ENCODE measurements around the gene CABLES1.

DNA sequence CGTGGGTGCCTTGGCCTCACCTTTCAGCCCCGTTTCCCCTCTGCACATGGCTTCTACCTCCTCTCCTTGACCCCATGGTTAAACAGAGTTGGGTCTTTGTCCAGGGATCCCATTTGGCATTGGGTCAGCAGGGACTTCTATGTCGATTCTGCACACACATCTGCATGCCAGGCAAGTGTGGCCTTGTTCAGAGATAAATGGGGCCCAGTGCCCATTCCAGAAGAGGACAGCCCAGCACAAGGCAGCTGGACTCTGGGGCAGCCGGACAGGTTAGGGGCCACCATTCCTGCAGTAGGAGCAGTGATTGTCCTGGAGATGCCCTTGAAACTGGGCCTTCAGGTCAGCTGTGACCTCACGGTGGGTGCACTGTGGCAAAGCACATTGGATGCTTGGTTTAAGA is 13.1 kb downstream of the CABLES1 start:
- TF ChIP-seq CTCF (optimal IDR thresholded peaks at IDR 0.05 in 1 of 3, IDR thresholded peaks at IDR 0.05 in 1 of 3, conservative IDR thresholded peaks at IDR 0.05 in 1 of 3; ENCODE audit: extremely low read depth in 1 of 3, insufficient read depth in 2 of 3, low read length in 3 of 3), result no peak
- TF ChIP-seq EZH2 (IDR thresholded peaks at IDR 0.05; ENCODE audit: low read length), result no peak

Data from keratinocyte (primary cell).